Inflammatory macrophage treated with lipopolysaccharide for 1 hour (primary cell): ENCODE measurements around the gene EDC4.
"Not testable (repeated sequence)": the region's sequence is repeated elsewhere in the genome, so short reads cannot be mapped to it uniquely, and the experiment has no call there.

Experiments used
- DNase-seq, 2 donors: peaks; one replicate each; pipeline ENCODE4 v3.0.0-alpha.2; 2020 to 2022

Gene EDC4

GRCh38 chr16:67872631-67873434, at the start of gene EDC4:
EDC4 (plus strand) TSS chr16:67873052; CDS start chr16:67873262, 210 bp downstream.
- DNase-seq = peak; percentile 89 to 97

DNA sequence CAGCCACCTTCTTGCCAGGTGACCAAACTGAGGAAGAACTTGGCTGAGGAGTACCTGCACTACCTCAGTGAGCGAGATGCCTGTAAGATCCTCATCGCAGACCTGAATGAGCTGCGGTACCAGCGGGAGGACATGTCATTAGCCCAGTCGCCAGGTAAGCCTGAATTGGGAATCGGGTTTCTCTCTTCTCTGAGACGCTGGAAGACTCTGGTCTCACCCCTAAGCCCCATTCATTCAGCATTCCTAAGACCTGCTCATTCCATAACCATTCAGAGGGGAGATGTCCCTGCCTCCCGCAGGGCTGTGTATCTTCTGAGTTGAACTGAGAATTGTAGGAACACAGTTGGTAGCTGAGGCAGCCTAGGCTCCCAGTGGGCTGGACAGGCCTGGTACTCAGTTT, 47.7 kb upstream of the EDC4 start:
- DNase-seq = no peak

GRCh38 chr16:67825906-67826305, 46.9 kb upstream of the EDC4 start:
- DNase-seq = no peak

DNA sequence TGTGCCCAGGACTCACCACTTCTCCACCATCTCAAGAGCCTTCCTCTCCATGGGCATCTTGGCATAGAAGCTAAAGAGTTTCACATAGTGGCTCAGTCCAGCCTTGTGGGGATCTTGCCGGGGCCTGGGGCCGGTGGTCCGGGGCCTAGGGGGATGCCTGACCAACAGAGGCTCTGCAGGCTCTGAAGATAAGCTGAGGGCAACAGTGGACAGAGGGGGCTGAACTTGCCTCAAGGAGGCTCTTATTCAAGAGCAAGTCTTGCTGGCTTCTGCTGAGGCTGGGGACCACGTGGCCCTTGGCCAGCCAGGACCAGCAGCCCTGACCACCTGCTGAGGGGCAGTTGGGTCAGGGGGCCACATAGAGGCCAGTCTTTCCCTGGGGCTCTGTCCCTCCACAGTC, 44.2 kb upstream of the EDC4 start:
- no peak for DNase-seq

DNA sequence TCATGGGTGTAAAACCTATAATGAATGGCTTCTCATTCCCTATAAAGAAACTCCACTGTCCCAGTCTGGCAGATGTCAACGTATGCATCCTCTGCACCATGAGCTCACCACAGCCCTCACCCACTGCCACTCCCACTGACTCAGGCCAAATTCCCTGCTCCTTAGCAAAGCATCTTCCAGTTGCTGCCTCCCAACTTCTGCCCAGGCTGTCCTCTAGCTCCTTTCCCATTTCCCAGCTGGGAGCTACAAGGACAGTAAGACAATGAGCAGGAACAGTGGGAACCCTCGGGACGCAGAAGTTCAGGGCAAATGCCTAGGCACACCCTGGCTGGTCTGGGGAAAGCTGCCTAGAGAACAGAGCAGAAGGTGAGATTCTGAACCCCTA, 39.8 kb upstream of the EDC4 start:
- DNase-seq = peak; percentile 26 to 35

GRCh38 chr16:67833415-67834241, 39.2 kb upstream of the EDC4 start:
- DNase-seq = peak; percentile 80 to 97

GRCh38 chr16:67834242-67834614, 38.6 kb upstream of the EDC4 start:
- DNase-seq = no peak

DNA sequence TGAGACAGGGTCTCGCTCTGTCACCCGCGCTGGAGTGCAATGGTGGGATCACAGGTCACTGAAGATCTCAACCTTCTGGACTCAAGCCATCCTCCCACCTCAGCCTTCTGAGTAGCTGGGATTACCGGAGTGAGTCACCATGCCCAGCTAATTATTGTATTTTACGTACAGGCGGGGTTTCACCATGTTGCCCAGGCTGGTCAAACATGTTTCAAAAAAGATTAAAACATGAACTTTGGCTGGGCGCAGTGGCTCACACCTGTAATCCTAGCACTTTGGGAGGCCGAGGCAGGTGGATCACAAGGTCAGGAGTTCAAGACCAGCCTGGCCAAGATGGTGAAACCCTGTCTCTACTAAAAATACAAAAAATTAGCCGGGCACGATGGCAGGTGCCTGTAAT, 35.7 kb upstream of the EDC4 start:
- not testable (repeated sequence) for DNase-seq

DNA sequence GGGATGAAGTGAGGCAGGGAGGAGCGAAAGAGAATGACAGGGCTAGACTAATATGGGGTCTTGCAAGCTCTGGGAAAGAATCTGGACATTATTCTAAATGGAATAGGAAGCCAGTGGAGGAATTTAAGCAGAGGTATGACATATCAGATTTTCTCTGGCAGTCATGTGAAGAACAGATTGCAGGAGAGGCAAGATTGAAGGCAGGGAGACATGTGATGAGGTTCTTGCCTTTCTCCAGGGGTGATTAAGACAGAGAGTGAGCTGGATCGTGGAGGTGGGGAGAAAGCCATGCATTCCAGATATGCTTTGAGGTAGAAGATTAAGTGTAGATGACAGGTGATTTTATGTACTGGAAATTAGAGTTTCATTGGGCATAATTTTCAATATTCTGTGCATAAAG, 35.0 kb upstream of the EDC4 start:
- DNase-seq = no peak

- DNase-seq = no peak
These were observed 31.5 kb upstream of the EDC4 start for GRCh38 chr16:67841198-67841815.

- peak; percentile 89 to 98 for DNase-seq
These were observed 30.9 kb upstream of the EDC4 start, which contains the start of gene THAP11 for GRCh38 chr16:67841816-67842508. THAP11 (plus strand) TSS chr16:67842320; CDS start chr16:67842555, 235 bp downstream.

- DNase-seq = peak; percentile 33 to 36
These were observed 30.1 kb upstream of the EDC4 start for GRCh38 chr16:67842509-67843342.

DNA sequence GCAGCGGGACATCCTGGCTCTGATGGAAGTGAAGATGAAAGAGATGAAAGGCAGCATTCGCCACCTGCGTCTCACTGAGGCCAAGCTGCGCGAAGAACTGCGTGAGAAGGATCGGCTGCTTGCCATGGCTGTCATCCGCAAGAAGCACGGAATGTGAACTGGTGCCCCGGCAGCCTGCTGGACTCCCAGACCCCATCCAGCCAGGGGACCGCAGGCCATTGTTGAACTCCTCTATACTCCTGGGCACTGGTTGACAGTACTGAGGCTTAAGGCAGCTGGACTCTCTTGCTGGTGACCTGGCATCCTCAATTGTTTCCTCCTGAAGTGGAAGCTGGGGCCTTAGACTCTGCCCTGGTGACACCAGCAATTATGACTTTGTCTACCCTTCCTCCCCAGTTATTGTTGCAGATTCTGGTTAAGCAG, 29.5 kb upstream of the EDC4 start:
- no peak for DNase-seq

- DNase-seq = no peak
These were observed 28.4 kb upstream of the EDC4 start for GRCh38 chr16:67844497-67844896.

DNA sequence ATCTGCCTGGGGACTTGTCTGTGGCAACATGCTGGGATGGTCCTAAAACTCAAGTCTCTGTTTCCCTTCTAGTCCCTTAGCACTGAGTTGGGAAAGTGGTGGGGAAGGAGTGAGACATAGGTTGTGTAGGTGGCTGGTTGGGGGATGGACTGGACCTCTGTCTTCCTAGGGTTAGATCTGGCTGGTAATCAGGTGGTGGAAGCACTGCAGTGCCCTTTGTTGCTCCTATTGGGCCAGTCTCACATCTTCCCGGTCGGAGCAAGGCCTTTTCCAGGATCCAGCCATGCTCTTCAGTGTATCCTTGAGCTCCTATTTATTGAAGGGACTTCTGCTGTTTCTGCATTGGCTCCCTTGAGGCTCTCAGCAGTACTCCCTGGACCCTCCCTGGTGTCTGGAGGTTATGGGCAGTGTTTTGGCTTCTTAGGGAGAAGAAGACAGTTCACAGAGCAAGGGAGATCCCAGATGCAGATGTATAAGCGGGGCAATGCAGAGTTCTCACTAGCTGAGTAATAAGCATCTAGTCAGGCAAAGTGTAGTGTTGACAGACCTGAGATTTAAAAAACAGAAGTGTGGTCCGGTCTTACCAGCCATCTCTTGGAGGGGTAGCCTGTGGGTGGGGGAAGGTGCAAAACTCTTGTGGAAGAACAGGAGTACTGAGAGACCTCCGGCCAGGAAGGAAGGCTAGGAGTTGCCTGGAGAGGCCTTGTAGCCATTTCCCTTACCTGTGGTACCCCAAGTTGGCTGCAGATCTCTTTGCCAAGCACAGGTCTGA, 27.4 kb upstream of the EDC4 start:
- peak in 1 of 2 donors; percentile 50 for DNase-seq

GRCh38 chr16:67846063-67846319, 26.9 kb upstream of the EDC4 start:
- no peak for DNase-seq

- DNase-seq = peak; percentile 88 to 94
These were observed 26.4 kb upstream of the EDC4 start, which contains the start of gene NUTF2 for GRCh38 chr16:67846320-67847063. NUTF2 (plus strand) TSS chr16:67846933; CDS start chr16:67865131, 18,198 bp downstream.

GRCh38 chr16:67847064-67847861, 25.6 kb upstream of the EDC4 start, which contains the start of gene CENPT:
CENPT (minus strand) TSS chr16:67847693; CDS start chr16:67833859, 13,834 bp downstream.
- DNase-seq = peak; percentile 45 to 55

- no peak for DNase-seq
These were observed 24.7 kb upstream of the EDC4 start for GRCh38 chr16:67848118-67848517.
